Aorta (tissue), 5 donors: ENCODE measurements around the gene MUC13. TPM values are rescaled to one million over a fixed set of nuclear protein-coding genes. Genes with fewer than 3 reads are reported as not detected.
"Not testable (repeated sequence)": the region's sequence is repeated elsewhere in the genome, so short reads cannot be mapped to it uniquely, and the experiment has no call there.

Experiments used
- ATAC-seq: fragments of 200-7000 bp; cut with Tn5 transposase; one replicate; pipeline ENCODE4 v1.9.1; 2022; ENCODE audit warnings: moderate library complexity; ENCODE audit not compliant: low FRiP score
- DNase-seq, 2 donors: peaks; one replicate each; pipeline ENCODE4 v3.0.0-alpha.2; 2020
- H3K27ac ChIP-seq, 2 donors: one replicate each; pipeline ENCODE4 v1.5.1; 2013; ENCODE audit warnings: low read length in 2 of 2, mild to moderate bottlenecking in 2 of 2, moderate library complexity in 2 of 2, control low read depth in 1 of 2, inconsistent platforms in 1 of 2, low read depth in 1 of 2
- H3K27me3 ChIP-seq, 2 donors: one replicate each; pipeline ENCODE4 v1.6.1; 2013; ENCODE audit warnings: control low read depth in 1 of 2, low read length in 1 of 2, mild to moderate bottlenecking in 1 of 2, moderate library complexity in 1 of 2; ENCODE audit not compliant: insufficient read depth in 2 of 2, control insufficient read depth in 1 of 2
- H3K36me3 ChIP-seq, 2 donors: one replicate each; pipeline ENCODE4 v1.6.1; 2013; ENCODE audit warnings: control low read depth in 1 of 2, low read length in 1 of 2, mild to moderate bottlenecking in 1 of 2; ENCODE audit not compliant: insufficient read depth in 2 of 2, control insufficient read depth in 1 of 2
- H3K4me1 ChIP-seq, 2 donors: one replicate each; pipeline ENCODE4 v1.6.1; 2013; ENCODE audit warnings: low read length in 2 of 2, control low read depth in 1 of 2, mild to moderate bottlenecking in 1 of 2, moderate library complexity in 1 of 2; ENCODE audit not compliant: insufficient read depth in 2 of 2, control insufficient read depth in 1 of 2
- H3K4me3 ChIP-seq, 2 donors: one replicate each; pipeline ENCODE4 v1.5.1; 2013; ENCODE audit warnings: low read length in 2 of 2, control low read depth in 1 of 2, mild to moderate bottlenecking in 1 of 2
- H3K9me3 ChIP-seq: one replicate; pipeline ENCODE4 v1.6.1; 2013; ENCODE audit warnings: mild to moderate bottlenecking, low read length; ENCODE audit not compliant: control insufficient read depth
- WGBS, 2 donors: extraction: QIAGEN DNeasy Blood & Tissue Kit; methylation state at CpG; one replicate each; pipeline ENCODE4 v1.1.7; 2013; 5-methylcytosine and 5-hydroxymethylcytosine counted together
- intact Hi-C, 2 donors: fragments of 100-400 bp; cut with DNase I; formaldehyde crosslinking; loops; one replicate each; pipeline versions ENCODE4 v1.14.2 to v1.15.0; 2022
- polyA plus RNA-seq, 2 donors: library from polyadenylated mRNA; stranded (reverse); fragments of 200-250 nt; gene quantifications; one replicate each; pipeline ENCODE4 v1.2.3, GENCODE V29; 2013
- total RNA-seq, 2 donors: library from RNA; stranded (reverse); fragmentation: NEBNext Ultra II Directional; extraction: Animal tissue kit (Norgen Biotek cat#: 25700); gene quantifications; one replicate each; pipeline ENCODE4 v1.2.1, GENCODE V29; 2021
- donor health status: healthy with polysubstance abuse.
- donor health status: Bipolar disorder and iron deficiency.
- donor health status: DM: no; HTN: no; CAD: no.
- donor health status: DM: no; HTN: no; CAD: no.
- donor health status: DM: yes; HTN: yes; CAD: no.

Gene MUC13
- total and polyA plus RNA-seq, 4 donors = 0.18 to 16.5 (median 0.54) TPM; not detected in 1

GRCh38 chr3:124957951-124958350, 23.4 kb upstream of the MUC13 start:
- H3K27ac ChIP-seq, DNase-seq, H3K9me3 ChIP-seq, H3K27me3 ChIP-seq, H3K4me1 ChIP-seq, intact Hi-C loops, H3K36me3 ChIP-seq, H3K4me3 ChIP-seq, ATAC-seq: not testable (repeated sequence)
- WGBS, 2 donors = 87 to 89% methylated on average over 4 of the region's 4 CpGs

- no peaks in the 10 kb centered on the region for H3K9me3 ChIP-seq
- DNase-seq (no peak), ATAC-seq (no peak)
- H3K4me3 ChIP-seq = no peak overlapping the region
- H3K36me3 ChIP-seq = no peaks in the 10 kb centered on the region
- intact Hi-C loops = no loop called here
- no peak overlapping the region for H3K27ac ChIP-seq
- 71 to 75% methylated on average over 5 of the region's 5 CpGs for WGBS, 2 donors
- H3K4me1 ChIP-seq = no peaks in the 10 kb centered on the region
- no peaks in the 10 kb centered on the region for H3K27me3 ChIP-seq
Observed at GRCh38 chr3:124952282-124952855, 17.8 kb upstream of the MUC13 start.

GRCh38 chr3:124951511-124952281, 17.1 kb upstream of the MUC13 start:
- WGBS, 2 donors = 87 to 90% methylated on average over 8 of the region's 8 CpGs
- ATAC-seq (no peak), DNase-seq (no peak)
- H3K9me3 ChIP-seq = no peaks in the 10 kb centered on the region
- no peaks in the 10 kb centered on the region for H3K4me1 ChIP-seq
- no peaks in the 10 kb centered on the region for H3K36me3 ChIP-seq
- intact Hi-C loops = no loop called here
- no peaks in the 10 kb centered on the region for H3K27me3 ChIP-seq
- H3K4me3 ChIP-seq = no peak overlapping the region
- no peak overlapping the region for H3K27ac ChIP-seq

- 61 to 63% methylated on average over 3 of the region's 3 CpGs for WGBS, 2 donors
- Histone ChIP-seq H3K4me1 (no peaks in the 10 kb centered on the region), H3K36me3 (no peaks in the 10 kb centered on the region), H3K27ac (no peak overlapping the region), H3K9me3 (no peaks in the 10 kb centered on the region), H3K4me3 (no peak overlapping the region), H3K27me3 (no peaks in the 10 kb centered on the region)
- intact Hi-C loops = no loop called here
- ATAC-seq (no peak), DNase-seq (no peak)
Observed at GRCh38 chr3:124950026-124950425, 15.5 kb upstream of the MUC13 start.

- H3K4me1 ChIP-seq = no peaks in the 10 kb centered on the region
- intact Hi-C loops = no loop called here
Observed at GRCh38 chr3:124942613-124943012, 8.1 kb upstream of the MUC13 start.

GRCh38 chr3:124941771-124942170, 7.2 kb upstream of the MUC13 start:
- Histone ChIP-seq H3K4me3 (no peak overlapping the region), H3K4me1 (no peaks in the 10 kb centered on the region), H3K27me3 (no peaks in the 10 kb centered on the region), H3K27ac (no peak overlapping the region), H3K9me3 (no peaks in the 10 kb centered on the region), H3K36me3 (no peaks in the 10 kb centered on the region)
- DNase-seq (no peak), ATAC-seq (no peak)
- 89 to 91% methylated on average over 12 of the region's 12 CpGs for WGBS, 2 donors
- intact Hi-C loops = no loop called here

More at GRCh38 chr3:124942613-124943012, 8.1 kb upstream of the MUC13 start:
- no peaks in the 10 kb centered on the region for H3K36me3 ChIP-seq
- no peak for DNase-seq
- WGBS, 2 donors = 93 to 98% methylated on average over 2 of the region's 2 CpGs
- no peak for ATAC-seq
- no peak overlapping the region for H3K27ac ChIP-seq
- H3K4me3 ChIP-seq = no peak overlapping the region
- H3K9me3 ChIP-seq = no peaks in the 10 kb centered on the region
- H3K27me3 ChIP-seq = no peaks in the 10 kb centered on the region

- ATAC-seq = no peak
Observed at GRCh38 chr3:124939661-124940060, 5.1 kb upstream of the MUC13 start.

GRCh38 chr3:124938896-124939295, 4.3 kb upstream of the MUC13 start:
- Histone ChIP-seq H3K27me3 (no peaks in the 10 kb centered on the region), H3K27ac (no peak overlapping the region), H3K36me3 (no peaks in the 10 kb centered on the region), H3K9me3 (no peaks in the 10 kb centered on the region), H3K4me1 (no peaks in the 10 kb centered on the region), H3K4me3 (no peak overlapping the region)
- intact Hi-C loops = loop anchor here in 1 of 2 donors (10.0 kb wide), 1 partner anchor 496 kb away; no protein-coding TSS in a partner anchor
- 94 to 95% methylated on average over 5 of the region's 5 CpGs for WGBS, 2 donors
- ATAC-seq = no peak
- no peak for DNase-seq

More at GRCh38 chr3:124939661-124940060, 5.1 kb upstream of the MUC13 start:
- H3K27me3 ChIP-seq = no peaks in the 10 kb centered on the region
- no peak overlapping the region for H3K27ac ChIP-seq
- intact Hi-C loops = loop anchor here in 1 of 2 donors (10.0 kb wide), 1 partner anchor 495 kb away; no protein-coding TSS in a partner anchor
- 73 to 91% methylated on average over 4 of the region's 4 CpGs for WGBS, 2 donors
- no peaks in the 10 kb centered on the region for H3K36me3 ChIP-seq
- no peaks in the 10 kb centered on the region for H3K9me3 ChIP-seq
- no peak overlapping the region for H3K4me3 ChIP-seq
- H3K4me1 ChIP-seq = no peaks in the 10 kb centered on the region
- DNase-seq = no peak

- no peak for ATAC-seq
- DNase-seq = no peak
- no peak overlapping the region for H3K27ac ChIP-seq
- H3K36me3 ChIP-seq = no peaks in the 10 kb centered on the region
- 95 to 96% methylated on average over 3 of the region's 3 CpGs for WGBS, 2 donors
- no peaks in the 10 kb centered on the region for H3K9me3 ChIP-seq
- intact Hi-C loops = loop anchor here in 1 of 2 donors (10.0 kb wide), 1 partner anchor 498 kb away; no protein-coding TSS in a partner anchor
- H3K4me1 ChIP-seq = no peaks in the 10 kb centered on the region
- H3K27me3 ChIP-seq = no peaks in the 10 kb centered on the region
- no peak overlapping the region for H3K4me3 ChIP-seq
Observed at GRCh38 chr3:124937049-124937448, 2.5 kb upstream of the MUC13 start.
